ENCODE measurements around the gene TPRG1L.

DNA sequence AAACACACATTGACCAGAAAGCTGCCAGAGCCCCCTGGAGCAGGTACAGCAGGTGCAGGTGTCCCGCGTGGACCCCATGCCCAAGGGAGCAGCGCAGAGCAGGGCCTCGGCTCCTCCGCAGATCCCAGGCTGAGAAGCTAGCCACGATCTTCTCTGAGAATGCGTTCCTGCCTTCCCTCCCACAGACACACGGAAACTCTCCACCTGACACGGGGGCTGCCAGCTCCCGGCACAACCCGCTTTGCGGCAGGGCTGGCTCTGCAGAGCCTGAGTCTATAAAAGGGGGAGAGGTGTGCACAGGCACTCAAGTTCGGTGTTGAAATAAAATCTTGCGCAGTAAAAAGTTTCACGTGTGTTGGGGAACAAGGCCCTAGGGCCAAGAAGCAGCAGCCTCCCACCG lies 23.1 kb upstream of the TPRG1L start:
- TF ChIP-seq, protein P1, sequence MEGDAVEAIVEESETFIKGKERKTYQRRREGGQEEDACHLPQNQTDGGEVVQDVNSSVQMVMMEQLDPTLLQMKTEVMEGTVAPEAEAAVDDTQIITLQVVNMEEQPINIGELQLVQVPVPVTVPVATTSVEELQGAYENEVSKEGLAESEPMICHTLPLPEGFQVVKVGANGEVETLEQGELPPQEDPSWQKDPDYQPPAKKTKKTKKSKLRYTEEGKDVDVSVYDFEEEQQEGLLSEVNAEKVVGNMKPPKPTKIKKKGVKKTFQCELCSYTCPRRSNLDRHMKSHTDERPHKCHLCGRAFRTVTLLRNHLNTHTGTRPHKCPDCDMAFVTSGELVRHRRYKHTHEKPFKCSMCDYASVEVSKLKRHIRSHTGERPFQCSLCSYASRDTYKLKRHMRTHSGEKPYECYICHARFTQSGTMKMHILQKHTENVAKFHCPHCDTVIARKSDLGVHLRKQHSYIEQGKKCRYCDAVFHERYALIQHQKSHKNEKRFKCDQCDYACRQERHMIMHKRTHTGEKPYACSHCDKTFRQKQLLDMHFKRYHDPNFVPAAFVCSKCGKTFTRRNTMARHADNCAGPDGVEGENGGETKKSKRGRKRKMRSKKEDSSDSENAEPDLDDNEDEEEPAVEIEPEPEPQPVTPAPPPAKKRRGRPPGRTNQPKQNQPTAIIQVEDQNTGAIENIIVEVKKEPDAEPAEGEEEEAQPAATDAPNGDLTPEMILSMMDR (IDR thresholded peaks at IDR 0.05; ENCODE audit: low read length), result no peak
- no peak for TF ChIP-seq EZH2 (optimal IDR thresholded peaks at IDR 0.05; ENCODE audit: low read depth, low read length)
- no peak for TF ChIP-seq EZH2phosphoT487 (IDR thresholded peaks at IDR 0.05; ENCODE audit: low read length)

Measured in MM.1S (cell line).